Lower leg skin (tissue), 4 donors: ENCODE data around the gene CAMTA1. TPM values are rescaled to one million over a fixed set of nuclear protein-coding genes. Genes with fewer than 3 reads are reported as not detected.

Source experiments
- DNase-seq, 2 donors: peaks; one replicate each; pipeline ENCODE4 v3.0.0-alpha.2; 2019; ENCODE audit warnings: low spot score in 2 of 2
- H3K4me3 ChIP-seq: fragments of 200-600 bp; sonication (generic); 2 replicates; pipeline ENCODE4 v1.5.1; 2017; ENCODE audit warnings: mild to moderate bottlenecking, low read depth; ENCODE audit not compliant: poor library complexity, severe bottlenecking
- POLR2A ChIP-seq, 2 donors: fragments of 450-650 bp; IDR thresholded peaks; one replicate each; pipeline ENCODE4 v1.6.1; 2016 to 2017; ENCODE audit warnings: antibody characterized with exemption in 2 of 2, mild to moderate bottlenecking in 1 of 2, moderate library complexity in 1 of 2
- WGBS, 2 donors: methylation state at CpG; one replicate each; pipeline ENCODE4 v1.1.5; 2018; 5-methylcytosine and 5-hydroxymethylcytosine counted together
- intact Hi-C: fragments of 100-400 bp; cut with DNase I; formaldehyde crosslinking; loops from one replicate; pipeline ENCODE4 v1.15.0; 2023; ENCODE audit warnings: low total_unique reads
- total RNA-seq, 4 donors: library from RNA; depleted of rRNA; stranded (reverse); fragments of >200 nt; gene quantifications; one replicate each; pipeline ENCODE4 v1.1.0, GENCODE V29; 2016
- TF ChIP-seq, protein P1 (sequence below), 3 donors: fragments of 450-650 bp; IDR thresholded peaks; one replicate each; pipeline ENCODE4 v1.5.1; 2016; ENCODE audit warnings: antibody characterized with exemption in 3 of 3, mild to moderate bottlenecking in 3 of 3, moderate library complexity in 2 of 3

Gene CAMTA1
- total RNA-seq, 4 donors from 2014 or later = 24.4 to 52.3 (median 32.9) TPM

DNA sequence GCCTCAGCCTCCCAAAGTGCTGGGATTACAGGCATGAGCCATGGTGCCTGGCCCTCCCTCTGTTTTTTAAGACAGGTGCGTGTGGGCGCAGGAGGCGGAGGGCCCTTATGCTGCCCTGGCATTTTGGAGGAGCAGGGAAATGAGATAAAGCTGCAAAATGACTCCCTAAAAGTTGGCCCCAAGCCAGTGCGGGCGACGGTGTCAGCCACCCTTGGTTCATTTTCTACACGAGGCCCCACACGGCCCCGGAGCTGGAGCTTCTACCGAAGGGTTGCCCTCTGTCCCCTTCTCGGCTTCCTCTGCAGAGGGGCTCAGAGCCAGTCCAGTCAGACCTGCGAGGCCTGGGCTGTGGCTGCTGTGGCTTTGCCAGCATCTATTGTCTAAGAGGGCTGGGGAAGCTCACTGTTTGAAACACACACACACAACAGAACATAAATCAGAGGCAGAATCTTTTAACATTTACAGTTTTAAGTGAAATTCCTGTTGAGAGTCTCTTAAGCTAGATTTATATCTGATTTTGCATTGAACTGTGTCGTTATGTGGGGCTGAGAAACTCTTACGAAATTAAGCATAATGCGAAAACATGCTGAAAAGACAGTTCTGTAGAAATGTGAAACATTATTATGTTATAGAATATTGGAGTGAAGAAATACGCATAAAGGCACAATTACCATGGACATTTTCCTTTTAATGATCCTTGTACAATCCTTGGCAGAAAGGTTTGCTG is 255.9 kb downstream of the CAMTA1 start:
- intact Hi-C loops = no loop called here
- DNase-seq = peak in 1 of 2 donors; percentile 61
- H3K4me3 ChIP-seq = no peak overlapping the region
- TF ChIP-seq, protein P1, sequence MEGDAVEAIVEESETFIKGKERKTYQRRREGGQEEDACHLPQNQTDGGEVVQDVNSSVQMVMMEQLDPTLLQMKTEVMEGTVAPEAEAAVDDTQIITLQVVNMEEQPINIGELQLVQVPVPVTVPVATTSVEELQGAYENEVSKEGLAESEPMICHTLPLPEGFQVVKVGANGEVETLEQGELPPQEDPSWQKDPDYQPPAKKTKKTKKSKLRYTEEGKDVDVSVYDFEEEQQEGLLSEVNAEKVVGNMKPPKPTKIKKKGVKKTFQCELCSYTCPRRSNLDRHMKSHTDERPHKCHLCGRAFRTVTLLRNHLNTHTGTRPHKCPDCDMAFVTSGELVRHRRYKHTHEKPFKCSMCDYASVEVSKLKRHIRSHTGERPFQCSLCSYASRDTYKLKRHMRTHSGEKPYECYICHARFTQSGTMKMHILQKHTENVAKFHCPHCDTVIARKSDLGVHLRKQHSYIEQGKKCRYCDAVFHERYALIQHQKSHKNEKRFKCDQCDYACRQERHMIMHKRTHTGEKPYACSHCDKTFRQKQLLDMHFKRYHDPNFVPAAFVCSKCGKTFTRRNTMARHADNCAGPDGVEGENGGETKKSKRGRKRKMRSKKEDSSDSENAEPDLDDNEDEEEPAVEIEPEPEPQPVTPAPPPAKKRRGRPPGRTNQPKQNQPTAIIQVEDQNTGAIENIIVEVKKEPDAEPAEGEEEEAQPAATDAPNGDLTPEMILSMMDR (IDR thresholded peaks at IDR 0.05) = no peak
- no peak for TF ChIP-seq POLR2A (IDR thresholded peaks at IDR 0.05)
- WGBS, 2 donors = 79 to 84% methylated on average over 16 of the region's 16 CpGs

DNA sequence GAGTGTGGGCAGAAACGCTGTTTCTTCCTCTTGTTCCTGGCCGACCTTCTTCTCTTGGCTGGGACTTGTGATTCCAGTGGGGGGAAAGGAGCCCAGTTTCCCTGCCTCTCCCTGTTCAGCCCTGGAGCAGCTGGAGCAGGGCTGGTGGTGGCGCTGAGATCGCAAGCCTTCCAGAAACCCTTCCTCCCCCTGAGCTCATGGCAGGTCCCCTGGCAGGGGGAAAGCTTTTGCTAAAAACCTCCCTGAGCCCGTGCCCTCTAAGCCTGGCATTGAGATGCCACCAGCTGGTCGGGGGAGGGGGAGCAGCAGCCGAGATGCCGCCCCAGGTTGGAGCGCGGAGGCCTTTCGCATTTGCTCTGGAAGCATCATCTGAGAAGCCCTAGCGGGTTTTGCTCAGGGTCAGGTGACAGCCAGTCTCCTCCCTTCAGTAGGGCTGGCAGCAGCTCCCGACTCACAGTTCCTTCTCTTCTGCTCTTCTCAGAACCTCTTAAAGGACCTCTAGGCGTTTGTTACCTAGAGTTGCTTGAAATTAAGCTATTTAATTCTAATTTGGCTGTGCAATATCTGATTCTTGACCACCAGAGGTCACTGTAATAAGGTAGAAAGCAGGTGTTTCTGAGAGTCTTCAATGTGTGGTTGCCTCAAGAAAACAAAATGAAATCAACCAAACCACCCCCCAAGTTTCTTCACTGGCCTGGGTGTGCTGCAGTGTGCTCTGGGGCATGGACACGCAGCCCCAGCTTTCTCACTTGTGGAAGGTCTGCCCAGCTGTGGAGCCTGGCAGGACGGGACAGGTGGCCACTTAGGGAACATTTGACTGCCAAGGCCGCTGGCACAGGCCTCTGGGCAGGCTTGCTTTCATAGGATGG is 257.3 kb downstream of the CAMTA1 start:
- WGBS, 2 donors = 49 to 51% methylated on average over 11 to 13 of the region's 17 CpGs
- peak in 1 of 2 donors; percentile 70 for DNase-seq

DNA sequence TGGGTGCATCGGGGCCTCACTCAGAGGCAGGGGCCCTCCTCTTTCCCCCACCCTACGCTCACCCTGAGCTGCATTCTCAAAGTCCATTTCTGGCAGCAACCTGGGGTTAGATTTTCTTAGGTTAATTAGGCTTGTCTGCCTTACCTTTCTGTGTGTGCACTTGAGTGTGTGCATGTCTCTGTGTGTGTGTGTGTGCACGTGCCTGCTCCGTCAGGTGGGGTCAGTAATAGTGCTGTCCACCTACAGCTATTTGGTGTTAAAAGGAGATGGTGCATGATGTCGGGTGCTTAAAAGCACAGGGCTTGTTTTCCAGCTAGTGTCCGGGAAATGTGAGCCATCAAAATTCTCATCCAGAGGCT is 257.9 kb downstream of the CAMTA1 start:
- TF ChIP-seq, protein P1 (IDR thresholded peaks at IDR 0.05) = no peak
- TF ChIP-seq POLR2A (IDR thresholded peaks at IDR 0.05) = no peak
- intact Hi-C loops = no loop called here
- WGBS, 2 donors = 61 to 74% methylated on average over 6 of the region's 6 CpGs
- no peak overlapping the region for H3K4me3 ChIP-seq
- no peak for DNase-seq

More for the DNA sequence above, 257.3 kb downstream of the CAMTA1 start:
- intact Hi-C loops = no loop called here
- TF ChIP-seq POLR2A (IDR thresholded peaks at IDR 0.05) = no peak
- TF ChIP-seq, protein P1 (IDR thresholded peaks at IDR 0.05) = no peak
- no peak overlapping the region for H3K4me3 ChIP-seq

DNA sequence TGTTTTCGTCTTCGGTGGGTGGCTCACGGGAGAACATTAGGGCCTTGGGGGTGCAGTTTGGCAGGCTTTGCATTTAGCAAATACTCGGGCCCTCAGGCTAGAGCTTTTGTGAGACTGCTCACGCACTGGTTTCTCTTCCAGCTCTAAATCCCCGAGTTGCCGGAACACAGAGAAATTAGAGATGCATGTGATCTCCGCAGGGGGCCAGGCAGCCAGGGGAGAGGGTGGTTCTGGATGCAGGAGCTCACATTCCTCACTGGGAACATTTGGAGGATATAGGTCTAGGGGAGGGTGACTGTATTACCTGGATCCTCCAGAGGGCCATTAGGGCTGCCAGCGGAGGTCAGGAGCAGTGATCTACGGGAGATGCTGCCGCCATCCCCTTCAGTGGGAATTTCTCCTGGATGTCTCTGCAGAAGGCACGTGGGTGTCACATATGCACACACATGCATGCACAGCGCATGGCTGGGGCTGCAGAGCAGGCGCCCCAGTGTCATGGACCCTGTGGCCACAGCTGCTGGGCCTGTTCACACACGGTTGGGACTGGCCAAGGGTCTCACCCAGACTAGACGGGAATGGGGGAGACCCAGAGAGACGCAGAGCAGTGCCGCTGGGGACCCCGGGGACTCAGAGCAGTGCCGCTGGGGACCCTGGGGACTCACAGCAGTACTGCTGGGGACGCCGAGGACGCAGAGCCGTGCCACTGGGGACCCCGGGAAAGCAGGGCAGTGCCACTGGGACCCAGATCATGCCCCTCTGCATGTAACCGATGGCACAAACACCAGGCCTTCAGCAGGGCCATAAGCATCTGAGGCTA is 258.7 kb downstream of the CAMTA1 start:
- intact Hi-C loops = no loop called here
- DNase-seq = peak in 1 of 2 donors; percentile 63
- no peak for TF ChIP-seq POLR2A (IDR thresholded peaks at IDR 0.05)
- TF ChIP-seq, protein P1 (IDR thresholded peaks at IDR 0.05) = no peak
- H3K4me3 ChIP-seq = no peak overlapping the region
- 65 to 69% methylated on average over 22 to 24 of the region's 26 CpGs for WGBS, 2 donors

DNA sequence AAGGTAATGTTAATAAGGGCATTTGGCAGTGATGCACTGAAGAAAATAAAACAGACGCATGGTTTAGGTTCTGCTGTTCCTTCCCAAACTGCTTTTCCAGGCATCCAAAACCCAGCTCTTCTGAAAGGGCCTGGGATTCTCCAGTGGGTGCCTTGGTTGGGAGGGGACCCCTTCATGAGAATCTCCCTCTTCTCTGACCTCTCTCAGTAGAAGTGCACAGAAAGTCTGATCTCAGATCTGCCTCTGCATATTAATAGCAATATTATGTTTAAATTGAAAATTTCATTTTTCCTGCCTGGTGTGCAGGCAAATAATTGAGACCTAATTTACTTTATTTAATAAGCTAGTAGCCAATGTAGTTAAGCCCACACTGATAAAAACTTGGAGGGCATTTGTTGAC is 260.6 kb downstream of the CAMTA1 start:
- intact Hi-C loops = no loop called here
- TF ChIP-seq, protein P1 (IDR thresholded peaks at IDR 0.05) = no peak
- no peak for TF ChIP-seq POLR2A (IDR thresholded peaks at IDR 0.05)
- no peak overlapping the region for H3K4me3 ChIP-seq
- 78 to 97% methylated on average over 1 of the region's 1 CpG for WGBS, 2 donors
- DNase-seq = peak in 1 of 2 donors; percentile 0
